Spleen (tissue), 7 donors: ENCODE results near the gene PDZK1IP1.

Experiments used
- POLR2A ChIP-seq, 3 donors: fragments of 450-650 bp; IDR thresholded peaks; one replicate each; pipeline ENCODE4 v1.5.1; 2017; ENCODE audit warnings: antibody characterized with exemption in 3 of 3, mild to moderate bottlenecking in 1 of 3
- TF ChIP-seq, protein P1 (sequence below), 11 experiments: fragments of 200-600 bp in 7 of 11; fragments of 450-650 bp in 4 of 11; sonication (generic) in 4 of 11; IDR thresholded peaks in 8 of 11; conservative IDR thresholded peaks in 3 of 11; 1 replicate in 7 of 11; 2 replicates in 4 of 11; pipeline versions ENCODE4 v1.4.0 to v1.8.0; 2016 to 2021; ENCODE audit warnings: antibody characterized with exemption in 11 of 11, inconsistent platforms in 4 of 11, mild to moderate bottlenecking in 1 of 11
- donor health status: DM: no; HTN: no; CAD: no; lungs with moderate emphysema.
- donor health status: DM: no; HTN: no; CAD: no.
- donor health status: DM: no; HTN: no; CAD: no.

DNA sequence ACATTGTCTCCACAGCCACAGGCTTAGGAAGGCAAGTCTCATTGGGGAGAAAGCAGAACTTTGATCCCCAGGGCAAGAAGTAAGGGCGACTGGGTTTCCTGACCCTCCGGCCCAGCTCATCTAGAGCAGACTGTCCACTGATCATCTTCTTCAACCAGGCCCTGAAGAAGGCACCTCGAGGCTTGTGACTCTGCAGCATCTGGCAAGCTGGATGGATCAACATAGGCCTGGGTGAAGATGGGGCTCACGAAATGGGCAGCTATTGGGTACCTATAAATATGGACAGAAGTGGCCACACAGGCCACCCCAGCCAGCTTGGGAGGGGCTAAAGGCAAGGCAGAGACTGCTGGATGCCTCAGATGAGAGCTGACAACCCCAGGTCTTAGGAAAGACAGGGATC is 29.2 kb upstream of the PDZK1IP1 start:
- TF ChIP-seq POLR2A (IDR thresholded peaks at IDR 0.05) = no peak
- TF ChIP-seq, protein P1, sequence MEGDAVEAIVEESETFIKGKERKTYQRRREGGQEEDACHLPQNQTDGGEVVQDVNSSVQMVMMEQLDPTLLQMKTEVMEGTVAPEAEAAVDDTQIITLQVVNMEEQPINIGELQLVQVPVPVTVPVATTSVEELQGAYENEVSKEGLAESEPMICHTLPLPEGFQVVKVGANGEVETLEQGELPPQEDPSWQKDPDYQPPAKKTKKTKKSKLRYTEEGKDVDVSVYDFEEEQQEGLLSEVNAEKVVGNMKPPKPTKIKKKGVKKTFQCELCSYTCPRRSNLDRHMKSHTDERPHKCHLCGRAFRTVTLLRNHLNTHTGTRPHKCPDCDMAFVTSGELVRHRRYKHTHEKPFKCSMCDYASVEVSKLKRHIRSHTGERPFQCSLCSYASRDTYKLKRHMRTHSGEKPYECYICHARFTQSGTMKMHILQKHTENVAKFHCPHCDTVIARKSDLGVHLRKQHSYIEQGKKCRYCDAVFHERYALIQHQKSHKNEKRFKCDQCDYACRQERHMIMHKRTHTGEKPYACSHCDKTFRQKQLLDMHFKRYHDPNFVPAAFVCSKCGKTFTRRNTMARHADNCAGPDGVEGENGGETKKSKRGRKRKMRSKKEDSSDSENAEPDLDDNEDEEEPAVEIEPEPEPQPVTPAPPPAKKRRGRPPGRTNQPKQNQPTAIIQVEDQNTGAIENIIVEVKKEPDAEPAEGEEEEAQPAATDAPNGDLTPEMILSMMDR (IDR thresholded peaks at IDR 0.05 in 8 of 11, conservative IDR thresholded peaks at IDR 0.05 in 3 of 11) = no peak
